Inferior parietal cortex (tissue), 1 donor: Measurements from ENCODE around the gene SPINK6.
A peak's percentile ranks its signal among the peaks of the same experiment; 100 is the strongest.

Experiments
- DNase-seq: peaks from one replicate; pipeline ENCODE4 v3.0.0-alpha.2; 2016; ENCODE audit errors: extremely low spot score

Gene SPINK6

GRCh38 chr5:148202531-148203203 lies at the start of gene SPINK6:
TSS of gene SPINK6 (plus strand) at chr5:148203042. CDS start at chr5:148203097, 55 bp downstream.
- no peak for DNase-seq

GRCh38 chr5:148156609-148157008 lies 46.2 kb upstream of the SPINK6 start:
- DNase-seq, result no peak

GRCh38 chr5:148162038-148162437 lies 40.8 kb upstream of the SPINK6 start:
- DNase-seq, result no peak

- DNase-seq, result no peak
These were observed 39.5 kb upstream of the SPINK6 start for GRCh38 chr5:148163345-148163744.

- DNase-seq, result no peak
These were observed 36.1 kb upstream of the SPINK6 start for GRCh38 chr5:148166550-148167283.

- no peak for DNase-seq
These were observed 34.6 kb upstream of the SPINK6 start, which contains the start of gene SPINK14 for GRCh38 chr5:148168246-148168645. TSS of gene SPINK14 (plus strand) at chr5:148168546. CDS start at chr5:148169733, 1,187 bp downstream.

- no peak for DNase-seq
These were observed 30.5 kb upstream of the SPINK6 start for GRCh38 chr5:148172377-148172776.

GRCh38 chr5:148176480-148176879 lies 26.4 kb upstream of the SPINK6 start:
- DNase-seq, result no peak

- no peak for DNase-seq
These were observed 25.6 kb upstream of the SPINK6 start for GRCh38 chr5:148177207-148177606.

GRCh38 chr5:148179234-148179824 lies 23.5 kb upstream of the SPINK6 start:
- peak; percentile 75 for DNase-seq

GRCh38 chr5:148186248-148187003 lies 16.4 kb upstream of the SPINK6 start:
- no peak for DNase-seq

GRCh38 chr5:148191010-148191409 lies 11.8 kb upstream of the SPINK6 start:
- no peak for DNase-seq

GRCh38 chr5:148193202-148193601 lies 9.6 kb upstream of the SPINK6 start:
- no peak for DNase-seq

- DNase-seq, result no peak
These were observed 1.7 kb upstream of the SPINK6 start for GRCh38 chr5:148201151-148201550.

- DNase-seq, result no peak
These were observed 2.4 kb downstream of the SPINK6 start for GRCh38 chr5:148205044-148205806.

GRCh38 chr5:148205865-148206264 lies 3.0 kb downstream of the SPINK6 start:
- DNase-seq, result no peak

- peak; percentile 2 for DNase-seq
These were observed 3.8 kb downstream of the SPINK6 start for GRCh38 chr5:148206620-148207019.

GRCh38 chr5:148208226-148208625 lies 5.4 kb downstream of the SPINK6 start:
- DNase-seq, result no peak

- no peak for DNase-seq
These were observed 6.4 kb downstream of the SPINK6 start for GRCh38 chr5:148209151-148209770.

GRCh38 chr5:148214665-148215185 lies 11.9 kb downstream of the SPINK6 start:
- DNase-seq, result no peak

- no peak for DNase-seq
These were observed 18.7 kb downstream of the SPINK6 start for GRCh38 chr5:148221508-148221907.
